BE2C (cell line): Measurements from ENCODE around the gene TJP3.

Experiments
- DNase-seq: peaks from one replicate; pipeline ENCODE4 v3.0.0-alpha.2; 2020
- H3K27me3 ChIP-seq: fragments of 250-450 bp; sonication (Bioruptor Pico); 2 replicates; pipeline ENCODE4 v1.5.1; 2020; ENCODE audit warnings: mild to moderate bottlenecking
- H3K36me3 ChIP-seq: fragments of 250-450 bp; sonication (Bioruptor Pico); 2 replicates; pipeline ENCODE4 v1.5.1; 2020; ENCODE audit warnings: mild to moderate bottlenecking
- H3K4me1 ChIP-seq: fragments of 250-450 bp; sonication (Bioruptor Pico); 2 replicates; pipeline ENCODE4 v1.5.1; 2020
- H3K4me3 ChIP-seq: 2 replicates; pipeline ENCODE4 v1.5.1; 2011; ENCODE audit warnings: low read depth, low read length
- H3K9me3 ChIP-seq: fragments of 250-450 bp; sonication (Bioruptor Pico); 2 replicates; pipeline ENCODE4 v1.5.1; 2020
- CTCF ChIP-seq: IDR thresholded peaks from 2 replicates; pipeline ENCODE4 v1.5.1; 2012; ENCODE audit warnings: mild to moderate bottlenecking, low read depth, low read length

TJP3 gene

GRCh38 chr19:3690551-3691371, 17.4 kb upstream of the TJP3 start:
- no peaks in the 10 kb centered on the region for H3K27me3 ChIP-seq
- no peak for DNase-seq
- TF ChIP-seq CTCF: no peak

GRCh38 chr19:3691372-3691716, 16.8 kb upstream of the TJP3 start:
- no peak for DNase-seq
- no peaks in the 10 kb centered on the region for H3K27me3 ChIP-seq

More at GRCh38 chr19:3690551-3691371, 17.4 kb upstream of the TJP3 start:
- H3K4me1 ChIP-seq: no peaks in the 10 kb centered on the region
- no peaks in the 10 kb centered on the region for H3K36me3 ChIP-seq
- 0 out of 2 replicates have a peak, but pooled peaks cover 3% of the 10 kb centered on the region for H3K9me3 ChIP-seq
- no peak overlapping the region for H3K4me3 ChIP-seq

GRCh38 chr19:3691726-3692125, 16.5 kb upstream of the TJP3 start:
- no peak for TF ChIP-seq CTCF

More at GRCh38 chr19:3691372-3691716, 16.8 kb upstream of the TJP3 start:
- no peaks in the 10 kb centered on the region for H3K36me3 ChIP-seq
- H3K4me1 ChIP-seq: no peaks in the 10 kb centered on the region
- H3K9me3 ChIP-seq: 0 out of 2 replicates have a peak, but pooled peaks cover 3% of the 10 kb centered on the region
- no peak overlapping the region for H3K4me3 ChIP-seq
- TF ChIP-seq CTCF: no peak

GRCh38 chr19:3692141-3693024, 15.8 kb upstream of the TJP3 start:
- Histone ChIP-seq H3K4me3 (no peak overlapping the region), H3K4me1 (no peaks in the 10 kb centered on the region), H3K36me3 (no peaks in the 10 kb centered on the region), H3K27me3 (no peaks in the 10 kb centered on the region), H3K9me3 (0 out of 2 replicates have a peak, but pooled peaks cover 3% of the 10 kb centered on the region)
- peak; percentile 46 for TF ChIP-seq CTCF
- DNase-seq: no peak

More at GRCh38 chr19:3691726-3692125, 16.5 kb upstream of the TJP3 start:
- 0 out of 2 replicates have a peak, but pooled peaks cover 3% of the 10 kb centered on the region for H3K9me3 ChIP-seq
- no peaks in the 10 kb centered on the region for H3K36me3 ChIP-seq
- no peaks in the 10 kb centered on the region for H3K4me1 ChIP-seq
- no peak for DNase-seq
- H3K27me3 ChIP-seq: no peaks in the 10 kb centered on the region
- no peak overlapping the region for H3K4me3 ChIP-seq

- TF ChIP-seq CTCF: no peak
- Histone ChIP-seq H3K9me3 (0 out of 2 replicates have a peak, but pooled peaks cover 3% of the 10 kb centered on the region), H3K36me3 (no peaks in the 10 kb centered on the region), H3K4me1 (no peaks in the 10 kb centered on the region), H3K4me3 (no peak overlapping the region), H3K27me3 (no peaks in the 10 kb centered on the region)
- DNase-seq: no peak
Measured at GRCh38 chr19:3693025-3693925, 14.9 kb upstream of the TJP3 start.
